RWPE2 (cell line): ENCODE results near the gene PTPRN2.
"Not testable (repeated sequence)": the region's sequence is repeated elsewhere in the genome, so short reads cannot be mapped to it uniquely, and the experiment has no call there.

Experiments used
- ATAC-seq: fragments of 200-7000 bp; cut with Tn5 transposase; 3 replicates; pipeline ENCODE4 v1.9.1; 2021; ENCODE audit warnings: low read depth
- DNase-seq: peaks from one replicate; pipeline ENCODE4 v3.0.0-alpha.2; 2020; ENCODE audit warnings: low spot score
- H3K27ac ChIP-seq: fragments of 450-650 bp; 2 replicates; pipeline ENCODE4 v1.5.1; 2017; ENCODE audit warnings: mild to moderate bottlenecking; ENCODE audit not compliant: poor library complexity, severe bottlenecking
- H3K27me3 ChIP-seq: fragments of 250-450 bp; sonication (Bioruptor Pico); 2 replicates; pipeline ENCODE4 v1.5.1; 2021; ENCODE audit warnings: mild to moderate bottlenecking, moderate library complexity; ENCODE audit not compliant: insufficient read depth, poor library complexity, severe bottlenecking
- H3K36me3 ChIP-seq: fragments of 250-450 bp; sonication (Bioruptor Pico); 2 replicates; pipeline ENCODE4 v1.5.1; 2020; ENCODE audit warnings: low read depth, mild to moderate bottlenecking, moderate library complexity
- H3K4me1 ChIP-seq: fragments of 250-450 bp; sonication (Bioruptor Pico); 2 replicates; pipeline ENCODE4 v1.5.1; 2021; ENCODE audit warnings: mild to moderate bottlenecking, moderate library complexity; ENCODE audit not compliant: insufficient read depth, poor library complexity, severe bottlenecking
- H3K4me3 ChIP-seq: fragments of 250-450 bp; sonication (Bioruptor Pico); 2 replicates; pipeline ENCODE4 v1.5.1; 2021; ENCODE audit warnings: mild to moderate bottlenecking, moderate library complexity; ENCODE audit not compliant: severe bottlenecking
- H3K9me3 ChIP-seq: fragments of 250-450 bp; sonication (Bioruptor Pico); 2 replicates; pipeline ENCODE4 v1.5.1; 2021; ENCODE audit warnings: mild to moderate bottlenecking, moderate library complexity; ENCODE audit not compliant: severe bottlenecking
- CTCF ChIP-seq: fragments of 450-650 bp; IDR thresholded peaks from one replicate; pipeline ENCODE4 v1.5.1; 2017; ENCODE audit warnings: mild to moderate bottlenecking, moderate library complexity; ENCODE audit not compliant: poor library complexity, severe bottlenecking

The PTPRN2 gene

GRCh38 chr7:158534598-158534997 lies 53.0 kb downstream of the PTPRN2 start:
- Histone ChIP-seq H3K9me3 (no peaks in the 10 kb centered on the region), H3K4me3 (no peak overlapping the region), H3K27me3 (no peaks in the 10 kb centered on the region), H3K36me3 (no peaks in the 10 kb centered on the region), H3K4me1 (no peaks in the 10 kb centered on the region), H3K27ac (no peak overlapping the region)
- no peak for ATAC-seq
- DNase-seq: no peak
- no peak for TF ChIP-seq CTCF

- ATAC-seq: not testable (repeated sequence)
Measured at GRCh38 chr7:158534134-158534515, 53.5 kb downstream of the PTPRN2 start.

GRCh38 chr7:158533386-158534133 lies 54.1 kb downstream of the PTPRN2 start:
- Histone ChIP-seq H3K27me3 (no peaks in the 10 kb centered on the region), H3K36me3 (no peaks in the 10 kb centered on the region), H3K4me3 (no peak overlapping the region), H3K9me3 (no peaks in the 10 kb centered on the region), H3K27ac (no peak overlapping the region), H3K4me1 (no peaks in the 10 kb centered on the region)
- DNase-seq (no peak), ATAC-seq (no peak)
- TF ChIP-seq CTCF: no peak

More at GRCh38 chr7:158534134-158534515, 53.5 kb downstream of the PTPRN2 start:
- H3K4me1 ChIP-seq, H3K27ac ChIP-seq, H3K4me3 ChIP-seq, H3K9me3 ChIP-seq, H3K27me3 ChIP-seq, H3K36me3 ChIP-seq, DNase-seq: not testable (repeated sequence)

- DNase-seq (no peak), ATAC-seq (no peak)
- Histone ChIP-seq H3K27ac (no peak overlapping the region), H3K4me3 (no peak overlapping the region), H3K27me3 (no peaks in the 10 kb centered on the region), H3K9me3 (no peaks in the 10 kb centered on the region), H3K36me3 (no peaks in the 10 kb centered on the region), H3K4me1 (no peaks in the 10 kb centered on the region)
- no peak for TF ChIP-seq CTCF
Measured at GRCh38 chr7:158532093-158532627, 55.5 kb downstream of the PTPRN2 start.

- no peaks in the 10 kb centered on the region for H3K27me3 ChIP-seq
- no peak overlapping the region for H3K27ac ChIP-seq
- H3K9me3 ChIP-seq: no peaks in the 10 kb centered on the region
- no peaks in the 10 kb centered on the region for H3K36me3 ChIP-seq
- no peak for TF ChIP-seq CTCF
- ATAC-seq (no peak), DNase-seq (no peak)
- H3K4me1 ChIP-seq: no peaks in the 10 kb centered on the region
- H3K4me3 ChIP-seq: no peak overlapping the region
Measured at GRCh38 chr7:158531661-158532060, 56.0 kb downstream of the PTPRN2 start.
